Neutrophil (primary cell): Measurements from ENCODE around the gene MRPL38.
A peak's percentile ranks its signal among the peaks of the same experiment; 100 is the strongest.

Source experiments
- H3K27ac ChIP-seq: fragments of 200-600 bp; sonication (generic); 2 replicates; pipeline ENCODE4 v1.5.1; 2016; ENCODE audit warnings: mild to moderate bottlenecking, moderate library complexity
- H3K27me3 ChIP-seq: fragments of 200-600 bp; sonication (generic); 2 replicates; pipeline ENCODE4 v1.6.0; 2016; ENCODE audit warnings: mild to moderate bottlenecking
- H3K36me3 ChIP-seq: fragments of 200-600 bp; sonication (generic); 2 replicates; pipeline ENCODE4 v1.5.1; 2017
- H3K4me1 ChIP-seq, 2 experiments: fragments of 200-600 bp in 1 of 2; sonication (generic) in 1 of 2; 1 replicate in 1 of 2; 2 replicates in 1 of 2; pipeline versions ENCODE4 v1.5.1 to v1.6.1; 2013 to 2016; ENCODE audit warnings: low read depth in 1 of 2, low read length in 1 of 2, mild to moderate bottlenecking in 1 of 2, moderate library complexity in 1 of 2; ENCODE audit not compliant: control insufficient read depth in 1 of 2, insufficient read depth in 1 of 2
- H3K4me3 ChIP-seq, 2 experiments: fragments of 200-600 bp in 1 of 2; sonication (generic) in 1 of 2; 1 replicate in 1 of 2; 2 replicates in 1 of 2; pipeline ENCODE4 v1.5.1; 2013 to 2016; ENCODE audit warnings: low read depth in 1 of 2, low read length in 1 of 2, mild to moderate bottlenecking in 1 of 2, moderate library complexity in 1 of 2
- H3K9me3 ChIP-seq: fragments of 200-600 bp; sonication (generic); 2 replicates; pipeline ENCODE4 v1.5.1; 2016
- CTCF ChIP-seq: fragments of 200-600 bp; sonication (generic); IDR thresholded peaks from 2 replicates; pipeline ENCODE4 v1.5.1; 2016; ENCODE audit warnings: antibody characterized with exemption

The MRPL38 gene

GRCh38 chr17:75942473-75942872 is 37.8 kb upstream of the MRPL38 start:
- Histone ChIP-seq H3K9me3 (no peaks in the 10 kb centered on the region), H3K4me1 (peaks cover 10 to 13% of the 10 kb centered on the region in 2 experiments), H3K4me3 (no peak overlapping the region), H3K27me3 (no peaks in the 10 kb centered on the region), H3K27ac (no peak overlapping the region), H3K36me3 (peaks cover 66% of the 10 kb centered on the region)
- TF ChIP-seq CTCF, result no peak

- Histone ChIP-seq H3K36me3 (peaks cover 56% of the 10 kb centered on the region), H3K27ac (peak overlapping the region; percentile 62), H3K4me3 (peak overlapping the region; percentile 63 to 80), H3K9me3 (no peaks in the 10 kb centered on the region), H3K27me3 (no peaks in the 10 kb centered on the region), H3K4me1 (peaks cover 10 to 13% of the 10 kb centered on the region in 2 experiments)
- TF ChIP-seq CTCF, result no peak
These were observed 36.7 kb upstream of the MRPL38 start for GRCh38 chr17:75941442-75941819.

- Histone ChIP-seq H3K4me1 (peaks cover 10 to 13% of the 10 kb centered on the region in 2 experiments), H3K9me3 (no peaks in the 10 kb centered on the region), H3K36me3 (peaks cover 50% of the 10 kb centered on the region), H3K27me3 (no peaks in the 10 kb centered on the region), H3K27ac (peak within 1 kb of the TSS; percentile 62), H3K4me3 (peak within 1 kb of the TSS; percentile 63 to 80)
- peak; percentile 35 for TF ChIP-seq CTCF
These were observed 36.2 kb upstream of the MRPL38 start, which contains the start of gene FBF1 for GRCh38 chr17:75940727-75941441. FBF1 (minus strand) TSS chr17:75941042; CDS start chr17:75938149, 2,893 bp downstream.

- TF ChIP-seq CTCF, result no peak
- H3K36me3 ChIP-seq, result peaks cover 18% of the 10 kb centered on the region
- no peak overlapping the region for H3K27ac ChIP-seq
- no peak overlapping the region for H3K4me3 ChIP-seq
- H3K9me3 ChIP-seq, result no peaks in the 10 kb centered on the region
- H3K4me1 ChIP-seq, result peaks cover 10 to 13% of the 10 kb centered on the region in 2 experiments
- no peaks in the 10 kb centered on the region for H3K27me3 ChIP-seq
These were observed 33.0 kb upstream of the MRPL38 start for GRCh38 chr17:75937652-75938051.

- no peak for TF ChIP-seq CTCF
- no peaks in the 10 kb centered on the region for H3K36me3 ChIP-seq
- H3K9me3 ChIP-seq, result no peaks in the 10 kb centered on the region
- no peak overlapping the region for H3K4me3 ChIP-seq
- H3K4me1 ChIP-seq, result no peaks in the 10 kb centered on the region
- no peak overlapping the region for H3K27ac ChIP-seq
- no peaks in the 10 kb centered on the region for H3K27me3 ChIP-seq
These were observed 29.1 kb upstream of the MRPL38 start for GRCh38 chr17:75933808-75934207.
